GM18870 (cell line): ENCODE results near the gene TRPM7.
"Not testable (repeated sequence)": the region's sequence is repeated elsewhere in the genome, so short reads cannot be mapped to it uniquely, and the experiment has no call there.

ENCODE experiments used
- ATAC-seq: cut with Tn5 transposase; IDR thresholded peaks from one replicate; pipeline ENCODE4 v1.9.1; 2021; ENCODE audit warnings: moderate library complexity; ENCODE audit not compliant: unreplicated experiment

Gene TRPM7

DNA sequence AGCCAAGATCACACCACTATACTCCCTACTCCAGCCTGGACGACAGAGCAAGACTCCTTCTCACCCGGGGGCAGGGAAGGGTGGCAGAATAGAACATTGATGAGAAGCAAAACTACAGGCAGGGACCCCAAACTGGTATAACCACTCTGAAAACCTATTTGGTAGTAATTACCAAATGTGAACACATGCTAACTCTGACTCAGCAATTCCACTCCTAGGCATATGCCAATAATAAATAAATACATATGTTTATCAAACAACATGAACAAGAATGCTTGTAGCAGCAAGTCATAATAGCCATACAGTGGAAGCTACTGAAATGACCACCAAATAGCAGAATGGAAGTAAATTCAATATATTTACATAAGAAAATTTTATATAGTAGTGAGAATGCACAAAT is 109.1 kb downstream of the TRPM7 start:
- no peak for ATAC-seq

DNA sequence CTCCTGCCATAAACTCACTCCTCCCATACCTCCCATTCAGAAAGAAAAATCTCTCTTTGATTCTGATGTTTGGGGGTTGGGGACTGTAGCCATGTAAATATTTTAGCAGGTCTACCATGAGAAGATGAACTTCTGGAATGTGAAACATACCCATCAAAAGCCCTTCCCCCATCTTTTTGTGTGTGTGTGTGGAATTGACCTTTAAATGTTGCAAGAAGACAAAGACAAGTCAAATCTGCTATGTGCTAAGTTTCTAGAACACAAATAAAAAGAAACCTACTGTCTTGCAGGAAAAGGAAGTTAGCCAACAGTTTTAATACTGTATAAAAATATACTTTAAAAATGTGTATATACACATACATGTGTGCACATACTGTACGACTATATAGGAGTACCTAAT is 110.4 kb downstream of the TRPM7 start:
- ATAC-seq, result no peak

DNA sequence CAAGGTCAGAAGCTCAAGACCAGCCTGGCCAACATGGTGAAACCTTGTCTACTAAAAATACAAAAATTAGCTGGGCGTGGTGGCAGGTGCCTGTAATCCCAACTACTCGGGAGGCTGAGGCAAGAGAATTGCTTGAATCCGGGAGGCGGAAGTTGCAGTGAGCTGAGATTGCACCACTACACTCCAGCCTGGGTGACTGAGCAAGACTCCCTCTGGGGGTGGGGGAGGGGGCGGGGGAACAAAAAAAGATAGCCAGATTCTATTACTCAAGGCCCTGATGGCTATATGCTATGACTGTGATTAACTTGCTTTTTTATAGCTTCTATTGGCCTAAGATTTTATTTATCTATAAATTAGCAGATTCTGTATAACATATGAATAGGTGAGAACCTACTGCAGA is 112.8 kb downstream of the TRPM7 start:
- ATAC-seq, result not testable (repeated sequence)

DNA sequence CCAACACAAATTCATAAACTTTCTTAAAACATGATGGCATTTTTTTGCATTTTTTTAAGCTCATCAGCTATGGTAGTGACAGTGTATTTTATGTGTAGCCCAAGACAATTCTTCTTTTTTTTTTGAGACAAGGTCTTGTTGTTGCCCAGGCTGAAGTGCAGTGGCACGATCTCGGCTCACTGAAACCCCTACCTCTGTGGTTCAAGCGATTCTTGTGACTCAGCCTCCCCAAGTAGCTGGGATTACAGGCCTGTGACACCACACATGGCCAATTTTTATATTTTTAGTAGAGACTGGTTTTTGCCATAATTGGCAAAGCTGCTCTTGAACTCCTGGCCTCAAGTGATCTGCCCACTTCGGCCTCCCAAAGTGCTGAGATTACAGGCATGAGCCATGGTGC is 122.8 kb downstream of the TRPM7 start:
- no peak for ATAC-seq

DNA sequence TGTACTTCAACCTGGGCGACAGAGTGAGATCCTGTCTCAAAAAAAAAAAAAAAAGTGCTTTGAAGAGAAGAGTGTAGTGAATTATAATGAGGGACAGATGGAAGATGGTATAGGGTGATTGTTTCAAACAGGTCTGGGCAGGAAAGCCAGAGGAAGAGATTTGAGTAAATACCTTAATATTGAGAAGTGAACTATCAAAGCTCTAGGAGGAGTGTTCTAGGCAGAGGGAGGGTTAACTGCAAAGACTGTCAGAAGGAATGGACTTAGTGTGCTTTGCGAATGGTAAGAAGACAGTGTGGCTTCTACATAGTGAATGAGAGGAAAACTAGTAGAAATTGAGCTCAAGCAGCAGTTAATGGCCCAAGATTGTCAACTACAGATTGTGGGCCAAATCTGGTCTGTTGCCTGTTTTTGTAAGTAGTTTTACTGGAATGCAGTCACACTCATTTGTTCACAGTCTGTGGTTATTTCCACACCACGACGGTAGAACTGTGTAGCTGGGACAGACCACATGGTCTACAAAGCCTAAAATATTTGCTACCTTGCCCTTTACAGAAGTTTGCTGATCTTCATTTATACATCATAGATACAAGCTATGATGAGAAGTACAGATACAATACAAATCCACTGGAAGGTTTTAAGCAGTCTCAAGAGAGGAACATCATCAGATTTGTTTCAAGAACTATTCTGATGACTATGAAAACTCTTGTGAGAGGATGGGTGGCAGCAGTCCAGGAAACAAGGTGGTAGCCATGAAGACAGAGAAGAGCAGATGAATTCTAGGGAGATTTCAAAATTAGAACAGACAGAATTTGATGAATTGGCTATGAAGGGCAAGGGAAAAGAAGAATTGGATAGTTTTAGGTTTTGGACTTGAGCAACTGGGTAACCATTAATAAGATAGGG is 123.6 kb downstream of the TRPM7 start:
- ATAC-seq, result no peak

DNA sequence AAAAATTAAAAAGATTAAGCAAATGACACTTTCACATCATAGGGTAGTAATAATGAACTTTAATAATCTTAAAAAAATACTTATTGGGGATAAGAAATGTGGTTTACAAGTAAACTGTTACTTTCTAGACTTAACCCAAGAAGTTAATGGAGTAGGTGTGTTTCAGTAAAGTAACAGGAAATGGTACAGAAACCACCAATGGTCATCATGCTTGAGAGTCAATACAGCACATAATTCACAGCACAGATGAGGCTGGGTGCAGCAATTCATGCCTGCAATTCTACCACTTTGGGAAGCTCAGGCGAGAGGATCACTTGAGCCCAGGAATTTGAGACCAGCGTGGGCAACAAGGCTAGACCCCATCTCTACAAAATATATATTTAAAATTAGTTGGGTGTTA is 128.6 kb downstream of the TRPM7 start:
- no peak for ATAC-seq

DNA sequence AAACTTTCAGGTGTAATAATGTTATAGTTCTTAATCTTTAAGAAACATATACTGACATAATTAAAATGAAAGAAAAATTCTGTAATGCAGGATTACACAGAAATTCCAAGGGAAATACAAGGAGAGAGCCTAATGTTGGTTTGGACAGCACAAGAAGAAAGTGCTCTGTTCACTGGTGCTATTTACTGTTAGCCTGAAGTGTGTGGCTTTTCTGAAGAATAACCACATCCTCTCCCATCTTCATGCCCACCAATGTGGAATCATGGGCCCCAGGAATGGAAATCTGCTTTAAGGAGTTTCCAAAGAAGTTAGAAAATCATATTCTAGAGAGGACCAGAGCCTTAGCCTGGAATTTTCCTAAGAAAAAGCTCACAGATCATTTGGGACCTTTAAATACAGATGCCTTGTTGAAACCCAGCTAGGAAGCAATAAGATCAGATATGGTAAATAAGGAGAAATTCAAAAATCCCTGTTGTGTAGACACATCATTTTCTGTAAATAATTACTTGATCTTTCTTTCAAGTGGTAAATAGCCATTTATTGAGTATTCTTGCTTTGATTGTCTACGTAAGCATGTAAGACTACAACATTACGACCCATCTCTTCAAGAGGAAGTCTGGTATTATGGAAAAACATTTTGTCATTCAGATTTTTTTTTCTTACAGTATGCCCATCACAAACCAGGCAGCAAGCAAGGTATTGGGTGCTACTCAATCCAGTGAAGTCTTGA is 129.8 kb downstream of the TRPM7 start:
- no peak for ATAC-seq

DNA sequence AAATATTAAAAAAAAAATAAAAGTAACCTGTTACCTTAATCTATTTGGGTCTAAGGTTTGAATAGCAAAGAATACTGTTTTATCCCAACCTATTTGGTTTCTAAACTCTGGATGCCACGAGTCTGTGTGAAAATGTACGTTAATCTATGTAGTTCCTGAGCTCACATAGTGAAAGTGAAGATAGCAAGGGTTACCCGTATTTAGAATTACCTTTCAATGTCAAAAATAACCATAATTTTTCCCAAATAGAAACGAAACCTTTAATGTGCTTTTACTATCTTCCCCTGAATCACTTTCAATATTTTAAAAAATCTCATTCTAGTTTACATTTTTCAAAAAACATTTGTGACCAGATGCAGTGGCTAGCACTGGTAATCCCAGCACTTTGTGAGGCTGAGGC is 134.4 kb downstream of the TRPM7 start:
- no peak for ATAC-seq

DNA sequence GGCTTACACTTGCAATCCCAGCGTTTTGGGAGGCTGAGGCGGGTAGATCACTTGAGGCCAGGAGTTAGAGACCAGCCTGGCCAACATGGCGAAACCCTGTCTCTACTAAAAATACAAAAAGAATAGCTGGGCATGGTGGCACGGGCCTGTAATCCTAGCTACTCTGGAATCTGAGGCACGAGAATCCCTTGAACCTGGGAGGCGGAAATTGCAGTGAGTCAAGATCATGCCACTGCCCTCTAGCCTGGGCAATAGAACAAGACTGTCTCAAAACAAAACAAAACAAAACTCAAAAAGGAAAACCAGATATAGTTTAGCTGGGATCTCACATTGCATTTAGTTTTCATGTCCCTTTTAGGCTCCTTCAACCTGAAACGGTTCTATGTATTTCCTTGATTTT is 137.3 kb downstream of the TRPM7 start:
- no peak for ATAC-seq

DNA sequence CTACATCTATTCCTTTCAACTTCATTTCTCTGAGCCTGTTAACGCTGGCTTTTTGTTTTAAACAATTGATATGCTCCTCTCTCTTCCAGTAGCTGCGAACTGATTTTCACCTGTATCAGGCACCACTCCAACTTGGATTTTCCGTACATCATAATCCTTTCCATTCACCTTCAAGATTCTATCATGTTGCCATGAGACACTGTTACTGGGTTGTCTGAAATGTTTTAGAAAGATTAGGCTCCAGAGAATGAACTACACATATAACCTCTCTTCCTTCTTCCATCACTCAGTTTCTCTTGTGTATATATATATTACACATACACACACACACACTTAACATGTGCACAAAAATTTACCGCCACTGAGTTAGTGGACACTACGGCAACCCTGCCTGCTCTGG is 140.0 kb downstream of the TRPM7 start, which contains the start of gene USP50:
USP50 (minus strand) TSS at position 101 of the 400 bp plus-strand sequence. CDS start 141 bp downstream, outside the sequence.
- ATAC-seq, result no peak

DNA sequence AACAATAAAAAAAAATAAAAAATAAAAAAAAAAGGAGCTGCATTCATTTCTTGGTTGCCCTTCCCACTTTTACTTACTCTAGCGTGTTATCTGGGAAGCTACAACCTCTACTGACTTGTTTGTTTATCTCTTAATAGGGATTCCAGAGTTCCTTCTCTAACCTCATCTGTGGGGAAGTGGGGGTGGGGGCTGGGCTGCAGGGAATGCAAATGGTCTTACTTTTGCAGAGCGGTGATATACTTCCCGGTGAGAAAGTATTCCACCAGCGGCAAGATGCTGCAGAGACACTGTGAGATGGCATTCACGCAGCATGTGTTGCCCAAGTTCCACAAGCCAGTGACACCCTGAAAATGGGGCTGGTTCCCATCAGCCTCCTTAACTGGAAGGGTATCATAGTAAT is 142.2 kb downstream of the TRPM7 start:
- no peak for ATAC-seq

DNA sequence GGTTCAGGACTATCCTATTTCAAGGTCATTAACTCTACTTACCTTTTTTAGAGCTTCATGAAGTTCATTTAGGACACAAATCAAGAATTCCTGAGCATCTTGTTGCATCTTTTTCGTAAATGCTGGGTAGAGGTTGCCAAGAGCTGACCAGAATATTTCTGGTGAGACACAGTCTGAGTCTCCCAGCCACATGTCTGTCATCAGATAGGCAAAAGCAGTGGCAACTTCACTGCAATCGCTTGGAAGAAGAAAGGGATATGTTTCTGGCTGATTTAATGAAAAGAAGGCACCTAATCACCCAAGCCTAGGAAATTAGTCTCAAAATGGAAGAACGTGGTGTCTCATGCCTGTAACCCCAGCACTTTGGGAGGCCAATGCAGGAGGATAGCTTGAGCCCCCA is 143.0 kb downstream of the TRPM7 start:
- ATAC-seq, result no peak

DNA sequence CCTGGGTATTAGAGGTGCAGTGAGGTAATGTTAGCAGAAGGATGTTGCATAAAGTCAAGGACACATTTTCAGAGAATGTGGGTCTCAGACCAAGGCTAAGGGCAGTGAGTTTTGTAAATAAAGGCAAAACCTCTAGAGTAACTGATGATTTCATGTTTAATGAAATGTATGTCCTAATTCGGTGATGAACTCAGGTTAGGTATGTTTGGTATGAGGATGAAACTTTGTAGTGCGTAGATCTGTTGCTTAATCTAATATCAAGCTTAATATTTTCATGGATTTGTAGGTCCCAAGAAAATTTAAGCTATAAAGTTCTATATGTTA is 143.7 kb downstream of the TRPM7 start:
- ATAC-seq, result no peak

DNA sequence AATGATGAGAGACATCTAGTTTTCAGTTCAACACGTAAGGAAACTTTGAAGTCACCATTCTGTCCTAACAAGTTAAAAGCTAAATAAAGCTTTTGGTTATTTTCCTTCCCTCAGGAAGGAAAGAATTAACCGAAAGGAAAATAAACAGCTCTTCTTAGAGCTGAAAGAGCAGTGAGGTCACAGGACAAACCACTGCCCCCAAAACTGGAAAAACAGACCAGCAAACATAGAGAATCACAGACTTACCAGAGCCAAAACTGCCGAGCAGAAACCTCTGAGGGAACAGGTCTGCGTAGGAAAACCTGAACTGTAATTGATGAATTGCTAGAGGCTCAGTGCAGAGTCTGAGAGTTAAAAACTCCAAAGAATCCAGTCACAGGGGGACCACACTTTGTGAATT is 154.8 kb downstream of the TRPM7 start:
- no peak for ATAC-seq

DNA sequence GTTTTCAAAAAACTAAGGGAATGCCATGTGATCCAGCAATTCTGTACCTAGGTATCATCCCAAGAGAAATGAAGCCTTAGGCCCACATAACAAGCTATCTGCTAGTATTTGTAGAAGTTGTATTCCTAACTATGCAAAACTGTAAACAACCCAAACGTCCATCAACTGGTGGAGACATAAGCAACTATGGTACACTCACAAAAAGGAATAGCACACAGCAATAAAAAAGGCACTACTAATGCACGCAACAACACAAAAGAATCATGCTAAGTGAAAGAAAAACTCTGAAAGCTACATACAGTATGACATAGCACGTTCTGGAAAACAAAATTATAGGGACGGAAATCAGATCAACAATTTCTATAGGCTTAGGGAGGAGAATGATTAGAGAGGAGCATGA is 155.4 kb downstream of the TRPM7 start:
- no peak for ATAC-seq

DNA sequence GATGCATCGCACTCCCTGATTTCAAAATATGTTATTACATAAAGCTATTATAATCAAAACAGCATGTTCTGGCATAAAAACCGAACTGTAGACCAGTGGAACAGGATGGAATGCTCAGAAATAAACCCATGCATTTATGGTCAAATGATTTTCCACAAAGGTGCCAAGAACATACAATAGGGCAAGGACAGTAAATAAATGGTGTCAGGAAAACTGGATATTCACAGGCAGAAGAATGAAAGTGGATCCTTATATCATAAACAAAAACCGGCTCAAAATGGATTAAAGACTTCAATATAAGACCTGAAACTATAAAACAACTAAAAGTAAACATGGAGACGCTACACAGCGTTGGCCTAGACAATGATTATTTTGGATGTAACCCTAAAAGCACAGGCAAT is 162.7 kb downstream of the TRPM7 start:
- ATAC-seq, result no peak

DNA sequence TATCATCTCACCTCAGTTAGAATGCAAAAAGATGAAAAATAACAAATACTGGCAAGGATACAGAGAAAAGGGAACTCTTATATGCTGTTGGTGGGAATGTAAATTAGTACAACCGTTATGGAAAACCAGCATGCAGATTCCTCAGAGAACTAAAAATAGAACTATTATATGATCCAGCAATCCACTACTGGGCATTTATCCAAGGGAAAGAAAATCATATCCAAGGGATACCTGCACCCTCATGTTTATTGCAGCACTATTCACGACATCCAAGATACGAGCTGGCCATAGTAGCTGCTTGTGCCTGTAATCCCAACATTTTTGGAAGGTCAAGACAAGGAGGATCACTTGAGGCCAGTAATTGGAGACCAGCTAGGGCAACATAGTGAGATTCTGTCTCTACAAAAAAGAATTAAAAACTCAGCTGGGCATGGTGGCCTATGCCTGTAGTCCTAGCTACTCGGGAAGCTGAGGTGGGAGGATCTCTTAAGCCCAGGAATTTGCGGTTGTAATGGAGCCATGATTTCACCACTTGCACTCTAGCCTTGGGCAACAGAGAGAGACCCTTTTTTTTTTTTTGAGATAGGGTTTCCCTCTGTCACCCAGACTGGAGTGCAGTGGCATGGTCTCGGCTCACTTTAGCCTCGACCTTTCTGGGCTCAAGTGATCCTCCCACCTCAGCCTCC is 166.7 kb downstream of the TRPM7 start:
- no peak for ATAC-seq

DNA sequence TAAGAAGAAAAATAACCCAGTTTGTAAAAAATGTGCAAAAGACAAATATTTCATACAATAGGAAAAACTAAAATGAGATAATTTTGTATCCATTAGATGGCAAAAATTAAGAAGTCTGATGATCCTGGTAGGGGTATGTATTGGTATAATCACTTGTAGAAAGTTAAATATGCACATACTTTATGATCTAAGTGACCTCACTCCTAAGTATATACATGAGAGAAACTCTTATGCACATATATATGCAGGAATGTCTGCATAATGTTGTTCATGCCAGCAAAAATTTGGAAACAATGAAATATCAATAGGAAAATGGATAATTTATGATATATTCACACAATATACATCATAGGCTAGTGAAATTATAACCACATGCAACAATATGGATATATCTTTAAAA is 173.6 kb downstream of the TRPM7 start:
- ATAC-seq, result no peak
